Tibial artery (tissue), 4 donors: Measurements from ENCODE around the gene UBE2B.

ENCODE experiments used
- DNase-seq, 2 donors: peaks; one replicate each; pipeline ENCODE4 v3.0.0-alpha.2; 2019
- H3K27ac ChIP-seq, 2 donors: fragments of 200-600 bp; sonication (generic) in 1 of 2; 1 replicate in 1 of 2; 2 replicates in 1 of 2; pipeline ENCODE4 v1.5.1; 2018 to 2019; ENCODE audit warnings: mild to moderate bottlenecking in 1 of 2
- H3K27me3 ChIP-seq, 2 donors: fragments of 200-600 bp; sonication (generic) in 1 of 2; one replicate each; pipeline versions ENCODE4 v1.5.1 to v1.6.0; 2016 to 2019
- H3K36me3 ChIP-seq, 3 donors: fragments of 200-600 bp; sonication (generic) in 2 of 3; one replicate each; pipeline ENCODE4 v1.5.1; 2016 to 2019; ENCODE audit warnings: mild to moderate bottlenecking in 2 of 3
- H3K4me1 ChIP-seq, 4 donors: fragments of 200-600 bp; sonication (generic) in 2 of 4; 1 replicate in 3 of 4; 2 replicates in 1 of 4; pipeline ENCODE4 v1.5.1; 2016 to 2019
- H3K4me3 ChIP-seq, 2 donors: fragments of 200-600 bp; sonication (generic) in 1 of 2; 1 replicate in 1 of 2; 2 replicates in 1 of 2; pipeline ENCODE4 v1.5.1; 2018 to 2019; ENCODE audit warnings: mild to moderate bottlenecking in 2 of 2
- H3K9me3 ChIP-seq, 3 donors: fragments of 200-600 bp; sonication (generic) in 1 of 3; one replicate each; pipeline ENCODE4 v1.5.1; 2016 to 2019
- CTCF ChIP-seq, 2 experiments: fragments of 200-600 bp in 1 of 2; fragments of 450-650 bp in 1 of 2; IDR thresholded peaks; one replicate each; pipeline ENCODE4 v1.5.1; 2017 to 2019; ENCODE audit warnings: antibody characterized with exemption in 2 of 2, mild to moderate bottlenecking in 1 of 2, moderate library complexity in 1 of 2
- intact Hi-C: fragments of 100-400 bp; cut with DNase I; formaldehyde crosslinking; loops from one replicate; pipeline ENCODE4 v1.15.0; 2023; ENCODE audit warnings: low total_unique reads

Gene UBE2B

GRCh38 chr5:134432677-134433359, 61.4 kb downstream of the UBE2B start:
- Histone ChIP-seq H3K4me1 (peaks cover 0 to 15% (median 8%) of the 10 kb centered on the region in 4 donors), H3K9me3 (no peaks in the 10 kb centered on the region), H3K36me3 (no peaks in the 10 kb centered on the region), H3K27me3 (peaks cover 0 to 5% of the 10 kb centered on the region in 2 donors), H3K4me3 (no peak overlapping the region), H3K27ac (no peak overlapping the region)
- intact Hi-C loops: no loop called here
- no peak for DNase-seq
- no peak for TF ChIP-seq CTCF (IDR thresholded peaks at IDR 0.05)

- H3K36me3 ChIP-seq: no peaks in the 10 kb centered on the region
- no peak for TF ChIP-seq CTCF (IDR thresholded peaks at IDR 0.05)
- H3K27ac ChIP-seq: no peak overlapping the region
- H3K9me3 ChIP-seq: no peaks in the 10 kb centered on the region
- no peak for DNase-seq
- no peaks in the 10 kb centered on the region for H3K27me3 ChIP-seq
- no peak overlapping the region for H3K4me3 ChIP-seq
- intact Hi-C loops: no loop called here
- peaks cover 0 to 34% (median 15%) of the 10 kb centered on the region in 4 donors for H3K4me1 ChIP-seq
Measured at GRCh38 chr5:134435560-134435959, 64.2 kb downstream of the UBE2B start.

GRCh38 chr5:134436523-134437339, 65.4 kb downstream of the UBE2B start:
- Histone ChIP-seq H3K4me1 (peaks cover 0 to 34% (median 15%) of the 10 kb centered on the region in 4 donors), H3K9me3 (no peaks in the 10 kb centered on the region), H3K27me3 (no peaks in the 10 kb centered on the region), H3K36me3 (no peaks in the 10 kb centered on the region), H3K27ac (peak overlapping the region in 1 of 2 donors; percentile 44), H3K4me3 (no peak overlapping the region)
- no peak for TF ChIP-seq CTCF (IDR thresholded peaks at IDR 0.05)
- DNase-seq: peak; percentile 54 to 75
- intact Hi-C loops: no loop called here

GRCh38 chr5:134437340-134437846, 66.0 kb downstream of the UBE2B start:
- no peak overlapping the region for H3K4me3 ChIP-seq
- no peak for TF ChIP-seq CTCF (IDR thresholded peaks at IDR 0.05)
- no peaks in the 10 kb centered on the region for H3K9me3 ChIP-seq
- H3K27me3 ChIP-seq: no peaks in the 10 kb centered on the region
- intact Hi-C loops: no loop called here
- no peaks in the 10 kb centered on the region for H3K36me3 ChIP-seq
- DNase-seq: no peak
- peak overlapping the region in 1 of 2 donors; percentile 44 for H3K27ac ChIP-seq
- H3K4me1 ChIP-seq: peaks cover 0 to 34% (median 15%) of the 10 kb centered on the region in 4 donors

GRCh38 chr5:134437847-134438581, 66.6 kb downstream of the UBE2B start:
- Histone ChIP-seq H3K27ac (no peak overlapping the region), H3K27me3 (no peaks in the 10 kb centered on the region), H3K9me3 (no peaks in the 10 kb centered on the region), H3K4me3 (no peak overlapping the region), H3K36me3 (no peaks in the 10 kb centered on the region), H3K4me1 (peaks cover 0 to 34% (median 15%) of the 10 kb centered on the region in 4 donors)
- no peak for TF ChIP-seq CTCF (IDR thresholded peaks at IDR 0.05)
- intact Hi-C loops: no loop called here
- DNase-seq: no peak
